Prostate gland (tissue), 2 donors: ENCODE data around the gene BAHD1. TPM values are rescaled to one million over a fixed set of nuclear protein-coding genes. Genes with fewer than 3 reads are reported as not detected.

Source experiments
- DNase-seq: peaks from one replicate; pipeline ENCODE4 v3.0.0-alpha.2; 2019; ENCODE audit warnings: low spot score
- H3K27ac ChIP-seq, 2 donors: fragments of 200-600 bp; sonication (generic); 2 replicates each; pipeline ENCODE4 v1.5.1; 2017 to 2019
- H3K27me3 ChIP-seq: fragments of 200-600 bp; sonication (generic); replicated peaks from 2 replicates; pipeline ENCODE4 v1.5.1; 2019; ENCODE audit not compliant: insufficient read depth
- H3K36me3 ChIP-seq, 2 donors: fragments of 200-600 bp; sonication (generic); 1 replicate in 1 of 2; 2 replicates in 1 of 2; pipeline versions ENCODE4 v1.5.1 to v1.8.1; 2017 to 2019
- H3K4me1 ChIP-seq: fragments of 200-600 bp; sonication (generic); replicated peaks from 2 replicates; pipeline ENCODE4 v1.5.1; 2019
- H3K4me3 ChIP-seq, 2 donors: fragments of 200-600 bp; sonication (generic); 2 replicates each; pipeline ENCODE4 v1.5.1; 2017 to 2019
- H3K9me3 ChIP-seq: fragments of 200-600 bp; sonication (generic); 2 replicates; pipeline ENCODE4 v1.5.1; 2017
- POLR2A ChIP-seq: fragments of 450-650 bp; IDR thresholded peaks from one replicate; pipeline ENCODE4 v1.6.1; 2016; ENCODE audit warnings: antibody characterized with exemption, mild to moderate bottlenecking
- POLR2AphosphoS5 ChIP-seq: sonication (generic); formaldehyde crosslinking; IDR thresholded peaks from one replicate; pipeline ENCODE4 v1.6.1; 2017; ENCODE audit warnings: antibody characterized with exemption
- WGBS: methylation state at CpG from one replicate; pipeline ENCODE4 v1.1.5; 2018; 5-methylcytosine and 5-hydroxymethylcytosine counted together
- intact Hi-C: fragments of 100-400 bp; cut with DNase I; formaldehyde crosslinking; loops from one replicate; pipeline ENCODE4 v1.14.2; 2022
- total RNA-seq, 2 donors: library from RNA; depleted of rRNA; stranded (reverse); fragments of >200 nt; gene quantifications; one replicate each; pipeline ENCODE4 v1.1.0, GENCODE V29; 2016
- TF ChIP-seq, protein P1 (sequence below), 4 experiments: fragments of 200-600 bp in 2 of 4; fragments of 450-650 bp in 2 of 4; sonication (generic) in 2 of 4; IDR thresholded peaks; 1 replicate in 3 of 4; 2 replicates in 1 of 4; pipeline ENCODE4 v1.5.1; 2016 to 2019; ENCODE audit warnings: antibody characterized with exemption in 4 of 4, mild to moderate bottlenecking in 2 of 4, moderate library complexity in 2 of 4

The BAHD1 gene
- total RNA-seq, 2 donors from 2014 or later: 17.0 to 39.4 TPM

DNA sequence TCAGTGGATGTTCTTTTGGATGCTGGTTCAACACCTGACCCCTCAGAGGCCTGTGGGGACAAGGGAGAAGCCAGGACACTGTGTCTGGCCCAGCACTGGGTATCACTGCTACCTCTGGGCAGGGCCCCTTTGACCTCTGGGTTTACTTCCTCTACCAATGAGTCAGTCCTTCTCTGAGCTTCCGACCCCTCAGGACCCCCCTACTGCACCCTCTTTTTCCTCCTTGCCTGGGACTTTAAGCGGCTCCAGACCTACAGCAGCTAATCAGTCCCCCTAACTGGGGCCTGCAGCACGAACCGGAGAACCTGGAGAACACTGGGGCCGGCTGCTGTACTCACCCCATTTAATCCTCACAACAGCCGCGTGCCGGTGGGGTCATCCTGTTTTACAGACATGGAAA, 33.8 kb downstream of the BAHD1 start:
- TF ChIP-seq POLR2A (no peak), POLR2AphosphoS5 (no peak)
- TF ChIP-seq, protein P1, sequence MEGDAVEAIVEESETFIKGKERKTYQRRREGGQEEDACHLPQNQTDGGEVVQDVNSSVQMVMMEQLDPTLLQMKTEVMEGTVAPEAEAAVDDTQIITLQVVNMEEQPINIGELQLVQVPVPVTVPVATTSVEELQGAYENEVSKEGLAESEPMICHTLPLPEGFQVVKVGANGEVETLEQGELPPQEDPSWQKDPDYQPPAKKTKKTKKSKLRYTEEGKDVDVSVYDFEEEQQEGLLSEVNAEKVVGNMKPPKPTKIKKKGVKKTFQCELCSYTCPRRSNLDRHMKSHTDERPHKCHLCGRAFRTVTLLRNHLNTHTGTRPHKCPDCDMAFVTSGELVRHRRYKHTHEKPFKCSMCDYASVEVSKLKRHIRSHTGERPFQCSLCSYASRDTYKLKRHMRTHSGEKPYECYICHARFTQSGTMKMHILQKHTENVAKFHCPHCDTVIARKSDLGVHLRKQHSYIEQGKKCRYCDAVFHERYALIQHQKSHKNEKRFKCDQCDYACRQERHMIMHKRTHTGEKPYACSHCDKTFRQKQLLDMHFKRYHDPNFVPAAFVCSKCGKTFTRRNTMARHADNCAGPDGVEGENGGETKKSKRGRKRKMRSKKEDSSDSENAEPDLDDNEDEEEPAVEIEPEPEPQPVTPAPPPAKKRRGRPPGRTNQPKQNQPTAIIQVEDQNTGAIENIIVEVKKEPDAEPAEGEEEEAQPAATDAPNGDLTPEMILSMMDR (IDR thresholded peaks at IDR 0.05): no peak
- Histone ChIP-seq H3K36me3 (no peaks in the 10 kb centered on the region), H3K4me3 (no peak overlapping the region), H3K9me3 (no peaks in the 10 kb centered on the region), H3K4me1 (peaks cover 4% of the 10 kb centered on the region), H3K27ac (no peak overlapping the region), H3K27me3 (no peaks in the 10 kb centered on the region)
- no peak for DNase-seq
- 64% methylated on average over 8 of the region's 8 CpGs for WGBS
- intact Hi-C loops: no loop called here

DNA sequence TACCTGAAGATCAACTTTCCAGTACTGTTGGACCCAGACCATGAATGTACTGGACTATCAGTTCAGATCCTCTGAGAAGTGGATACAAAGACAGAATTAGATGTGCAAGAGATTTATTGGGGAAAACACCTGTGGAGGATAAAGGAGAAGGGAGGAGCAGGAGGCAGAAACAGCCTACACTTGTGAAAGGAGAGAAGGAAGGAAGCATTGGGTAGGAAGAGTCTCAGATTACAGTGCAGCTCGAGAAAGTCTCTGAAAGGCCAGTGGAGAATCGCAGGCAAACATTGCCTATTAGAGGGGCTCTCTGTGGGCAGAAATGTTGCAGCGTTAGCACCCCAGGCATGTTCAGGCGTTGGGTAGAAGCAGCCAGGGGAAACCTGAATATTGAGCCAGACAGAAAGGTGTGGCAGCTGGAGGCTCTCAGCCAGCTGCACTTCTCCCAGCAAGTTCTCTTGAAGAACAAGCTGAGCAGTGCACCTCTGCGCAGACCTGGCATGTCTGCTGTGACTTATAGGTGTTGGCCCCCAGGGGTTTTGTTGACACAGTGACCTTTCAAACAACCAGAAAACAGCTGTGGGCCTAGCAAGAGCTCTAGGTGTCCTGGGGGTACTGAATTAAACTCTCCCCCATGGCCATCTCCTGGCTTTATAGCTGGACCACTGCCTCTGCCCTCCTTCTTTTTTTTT, 37.0 kb downstream of the BAHD1 start:
- Histone ChIP-seq H3K4me3 (no peak overlapping the region), H3K4me1 (no peaks in the 10 kb centered on the region), H3K27me3 (no peaks in the 10 kb centered on the region), H3K36me3 (no peaks in the 10 kb centered on the region), H3K27ac (no peak overlapping the region), H3K9me3 (no peaks in the 10 kb centered on the region)
- peak; percentile 24 for DNase-seq
- TF ChIP-seq, protein P1 (IDR thresholded peaks at IDR 0.05): no peak
- TF ChIP-seq POLR2A (no peak), POLR2AphosphoS5 (no peak)
- WGBS: 40% methylated on average over 5 of the region's 5 CpGs
- intact Hi-C loops: no loop called here

DNA sequence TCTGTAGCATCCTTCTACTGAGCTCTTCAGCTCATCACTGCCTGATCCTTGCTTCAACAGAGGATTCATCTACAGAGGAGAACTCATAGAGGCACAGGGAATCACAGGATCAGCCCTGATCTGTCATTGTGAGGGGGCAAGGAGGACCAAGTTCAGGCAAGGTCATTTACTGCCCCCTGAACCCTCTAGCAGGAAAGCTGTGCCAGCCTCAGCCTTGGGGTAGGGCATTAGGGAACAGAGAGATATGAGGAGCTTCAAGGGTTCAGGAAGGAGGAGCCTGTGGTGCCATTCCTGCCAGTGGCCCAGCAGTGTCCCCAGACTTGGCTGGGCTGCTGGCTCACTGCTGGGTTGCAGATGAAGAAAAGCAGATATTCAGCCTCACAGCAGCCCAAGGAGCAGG, 38.3 kb downstream of the BAHD1 start:
- Histone ChIP-seq H3K9me3 (no peaks in the 10 kb centered on the region), H3K27me3 (no peaks in the 10 kb centered on the region)
- TF ChIP-seq, protein P1 (IDR thresholded peaks at IDR 0.05): no peak
- TF ChIP-seq POLR2AphosphoS5 (no peak), POLR2A (no peak)

DNA sequence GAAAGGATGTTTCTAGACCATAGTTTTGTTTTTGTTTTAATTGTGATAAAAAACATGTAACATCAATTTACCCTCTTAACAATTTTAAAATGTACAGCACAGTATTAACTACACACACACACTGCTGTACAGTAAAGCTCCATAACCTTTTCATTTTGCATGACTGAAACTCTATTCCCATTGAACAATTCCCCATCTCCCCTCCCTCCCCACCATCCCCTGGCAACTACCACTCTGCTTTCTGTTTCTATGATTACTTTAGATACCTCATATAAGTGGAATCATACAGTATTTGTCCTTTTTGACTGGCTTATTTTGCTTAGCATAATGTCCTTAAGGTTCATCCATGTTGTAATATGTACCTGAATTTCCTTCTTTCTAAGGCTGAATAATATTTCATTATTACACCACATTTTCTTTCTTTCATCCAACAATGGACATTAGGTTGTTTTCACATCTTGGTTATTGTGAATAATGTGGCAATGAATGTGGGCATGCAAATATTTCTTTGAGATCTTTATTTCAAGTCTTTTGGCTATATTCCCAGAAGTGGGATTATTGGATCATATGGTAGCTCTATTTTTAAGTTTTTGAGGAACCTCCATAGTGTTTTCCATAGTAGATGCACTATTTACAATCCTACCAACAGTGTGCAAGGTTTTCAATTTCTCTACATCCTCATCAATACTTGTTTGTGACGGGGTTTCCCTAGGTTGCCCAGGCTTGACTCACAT, 40.8 kb downstream of the BAHD1 start:
- Histone ChIP-seq H3K27me3 (no peaks in the 10 kb centered on the region), H3K9me3 (no peaks in the 10 kb centered on the region), H3K4me1 (no peaks in the 10 kb centered on the region), H3K4me3 (no peak overlapping the region), H3K27ac (no peak overlapping the region), H3K36me3 (no peaks in the 10 kb centered on the region)
- 69% methylated on average over 1 of the region's 1 CpG for WGBS
- intact Hi-C loops: no loop called here
- TF ChIP-seq POLR2AphosphoS5: no peak
- TF ChIP-seq, protein P1 (IDR thresholded peaks at IDR 0.05): no peak
- TF ChIP-seq POLR2A: no peak
- DNase-seq: no peak

More for the DNA sequence above, 38.3 kb downstream of the BAHD1 start:
- intact Hi-C loops: no loop called here
- no peak for DNase-seq
- Histone ChIP-seq H3K36me3 (no peaks in the 10 kb centered on the region), H3K4me1 (no peaks in the 10 kb centered on the region), H3K27ac (no peak overlapping the region), H3K4me3 (no peak overlapping the region)

DNA sequence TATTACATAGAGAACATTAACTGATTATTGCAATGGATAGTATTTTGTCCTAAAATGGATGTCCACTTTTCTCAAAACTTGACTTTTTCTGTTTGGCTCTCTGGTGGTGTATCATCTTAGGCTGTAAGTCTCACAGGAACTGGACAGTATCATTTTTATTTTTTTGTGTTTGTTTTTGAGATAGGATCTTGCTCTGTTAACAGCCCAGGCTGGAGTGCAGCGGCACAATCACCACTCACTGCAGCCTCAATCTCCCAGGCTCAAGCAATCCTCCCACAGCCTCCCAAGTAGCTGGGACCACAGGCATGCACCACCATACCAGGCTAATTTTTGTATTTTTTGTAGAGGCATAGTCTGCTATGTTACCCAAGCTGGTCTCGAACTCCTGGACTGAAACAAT, 43.2 kb downstream of the BAHD1 start:
- no peak for DNase-seq
- H3K4me3 ChIP-seq: no peak overlapping the region
- H3K27me3 ChIP-seq: no peaks in the 10 kb centered on the region
- H3K27ac ChIP-seq: no peak overlapping the region
- H3K36me3 ChIP-seq: no peaks in the 10 kb centered on the region
- no peaks in the 10 kb centered on the region for H3K4me1 ChIP-seq
- TF ChIP-seq, protein P1 (IDR thresholded peaks at IDR 0.05): no peak
- TF ChIP-seq POLR2AphosphoS5 (no peak), POLR2A (no peak)
- 78% methylated on average over 2 of the region's 2 CpGs for WGBS
- intact Hi-C loops: no loop called here
- no peaks in the 10 kb centered on the region for H3K9me3 ChIP-seq
